Activated CD4-positive, alpha-beta memory T cell treated with anti-CD3 and anti-CD28 coated beads for 36 hours (primary cell): Measurements from ENCODE around the gene MRPS34. TPM values are rescaled to one million over a fixed set of nuclear protein-coding genes. Genes with fewer than 3 reads are reported as not detected.
A peak's percentile ranks its signal among the peaks of the same experiment; 100 is the strongest.

Source experiments
- CTCF ChIA-PET: fragments of 350-600 bp; sonication (Branson Sonifier 250); formaldehyde crosslinking; loops from one replicate; lab custom pipeline; 2021; ENCODE audit warnings: antibody characterized with exemption, inconsistent platforms; lab: Charles Lee
- POLR2A ChIA-PET: fragments of 350-600 bp; sonication (Branson Sonifier 250); formaldehyde crosslinking; loops from one replicate; lab custom pipeline; 2021; ENCODE audit warnings: antibody characterized with exemption; lab: Charles Lee
- DNase-seq: peaks from one replicate; pipeline ENCODE4 v3.0.0-alpha.2; 2020
- H3K27ac Mint-ChIP-seq: one replicate; pipeline ENCODE4 v1.8.0; 2021; ENCODE audit warnings: mixed read lengths
- H3K27me3 Mint-ChIP-seq: one replicate; pipeline ENCODE4 v1.8.0; 2021; ENCODE audit warnings: mixed read lengths
- H3K36me3 Mint-ChIP-seq: one replicate; pipeline ENCODE4 v1.8.0; 2021; ENCODE audit warnings: mixed read lengths
- H3K4me1 Mint-ChIP-seq: one replicate; pipeline ENCODE4 v1.8.0; 2021; ENCODE audit warnings: low read depth, mixed read lengths
- H3K4me3 Mint-ChIP-seq: one replicate; pipeline ENCODE4 v1.8.0; 2021; ENCODE audit warnings: mild to moderate bottlenecking, mixed read lengths
- H3K9me3 Mint-ChIP-seq: one replicate; pipeline ENCODE4 v1.8.0; 2021; ENCODE audit warnings: mixed read lengths
- intact Hi-C: fragments of 100-400 bp; cut with micrococcal nuclease; formaldehyde crosslinking; loops from one replicate; pipeline ENCODE4 v1.15.1; 2023
- total RNA-seq, 2 experiments: library from RNA; stranded (reverse); gene quantifications; one replicate each; pipeline ENCODE4 v1.2.3, GENCODE V29; 2021

Gene MRPS34
- total RNA-seq, 2 experiments from 2014 or later, result 151 to 152 TPM

GRCh38 chr16:1771188-1771863 is 1.6 kb downstream of the MRPS34 start, which contains the start of gene NME3:
Gene NME3 (minus strand): TSS chr16:1771543. CDS start chr16:1771534, 9 bp downstream.
- peak; percentile 87 for DNase-seq
- CTCF ChIA-PET, result interaction anchor here (2.7 to 4.8 kb wide), 2 partner anchors 12 to 65 kb away, joined by 13 to 42 read pairs; partner anchors contain the start of genes MAPK8IP3, NUBP2 and SPSB3
- POLR2A ChIA-PET, result interaction anchor here (0.8 to 5.3 kb wide), 3 partner anchors 10 to 55 kb away, joined by 3 to 56 read pairs (median 3); partner anchors contain the start of genes NUBP2 and SPSB3
- H3K36me3 Mint-ChIP-seq, result peaks cover 21% of the 10 kb centered on the region
- intact Hi-C loops, result loop anchor here (2.0 to 5.0 kb wide), 2 partner anchors 65 to 159 kb away; partner anchors contain the start of genes CRAMP1, IFT140 and MAPK8IP3
- no peaks in the 10 kb centered on the region for H3K9me3 Mint-ChIP-seq
- H3K4me3 Mint-ChIP-seq, result peak within 1 kb of the TSS; percentile 94
- peaks cover 6% of the 10 kb centered on the region for H3K4me1 Mint-ChIP-seq
- H3K27ac Mint-ChIP-seq, result peak within 1 kb of the TSS; percentile 94
- no peaks in the 10 kb centered on the region for H3K27me3 Mint-ChIP-seq

GRCh38 chr16:1770328-1771187 is 2.4 kb downstream of the MRPS34 start:
- H3K36me3 Mint-ChIP-seq, result peaks cover 21% of the 10 kb centered on the region
- H3K9me3 Mint-ChIP-seq, result no peaks in the 10 kb centered on the region
- POLR2A ChIA-PET, result interaction anchor here (0.8 to 5.3 kb wide), 2 partner anchors 11 kb away, joined by 3 to 56 read pairs; partner anchors contain the start of genes NUBP2 and SPSB3
- H3K27me3 Mint-ChIP-seq, result no peaks in the 10 kb centered on the region
- peaks cover 6% of the 10 kb centered on the region for H3K4me1 Mint-ChIP-seq
- peak; percentile 74 for DNase-seq
- peak overlapping the region; percentile 82 for H3K27ac Mint-ChIP-seq
- intact Hi-C loops, result loop anchor here (2.0 to 5.0 kb wide), 2 partner anchors 64 to 158 kb away; partner anchors contain the start of genes CRAMP1, IFT140 and MAPK8IP3
- CTCF ChIA-PET, result interaction anchor here (1.0 to 4.8 kb wide), 2 partner anchors 12 to 64 kb away, joined by 3 to 42 read pairs; partner anchors contain the start of genes MAPK8IP3, NUBP2 and SPSB3
- peak overlapping the region; percentile 94 for H3K4me3 Mint-ChIP-seq

- H3K4me1 Mint-ChIP-seq, result peaks cover 6% of the 10 kb centered on the region
- CTCF ChIA-PET, result interaction anchor here (1.0 kb wide), 1 partner anchor 63 kb away, joined by 3 read pairs; the partner anchor contains the start of gene MAPK8IP3
- POLR2A ChIA-PET, result interaction anchor here (5.3 kb wide), 1 partner anchor 12 kb away, joined by 56 read pairs; the partner anchor contains the start of genes NUBP2 and SPSB3
- H3K4me3 Mint-ChIP-seq, result peak overlapping the region; percentile 94
- no peaks in the 10 kb centered on the region for H3K9me3 Mint-ChIP-seq
- peaks cover 21% of the 10 kb centered on the region for H3K36me3 Mint-ChIP-seq
- intact Hi-C loops, result loop anchor here (2.0 to 5.0 kb wide), 2 partner anchors 63 to 157 kb away; partner anchors contain the start of genes CRAMP1, IFT140 and MAPK8IP3
- H3K27me3 Mint-ChIP-seq, result no peaks in the 10 kb centered on the region
- H3K27ac Mint-ChIP-seq, result peak overlapping the region; percentile 82
- no peak for DNase-seq
Measured at GRCh38 chr16:1769402-1770300, 3.3 kb downstream of the MRPS34 start.

- ChIA-PET CTCF (no interaction called here), POLR2A (interaction anchor here (5.3 kb wide), 1 partner anchor 13 kb away, joined by 56 read pairs; the partner anchor contains the start of genes NUBP2 and SPSB3)
- H3K4me1 Mint-ChIP-seq, result peaks cover 4% of the 10 kb centered on the region
- H3K27me3 Mint-ChIP-seq, result no peaks in the 10 kb centered on the region
- no peaks in the 10 kb centered on the region for H3K9me3 Mint-ChIP-seq
- no peak for DNase-seq
- peak overlapping the region; percentile 38 for H3K27ac Mint-ChIP-seq
- no peak overlapping the region for H3K4me3 Mint-ChIP-seq
- intact Hi-C loops, result no loop called here
- peaks cover 21% of the 10 kb centered on the region for H3K36me3 Mint-ChIP-seq
Measured at GRCh38 chr16:1768767-1769401, 4.0 kb downstream of the MRPS34 start.

GRCh38 chr16:1768061-1768766 is 4.7 kb downstream of the MRPS34 start:
- peaks cover 21% of the 10 kb centered on the region for H3K36me3 Mint-ChIP-seq
- no peak for DNase-seq
- intact Hi-C loops, result no loop called here
- CTCF ChIA-PET, result no interaction called here
- no peaks in the 10 kb centered on the region for H3K27me3 Mint-ChIP-seq
- POLR2A ChIA-PET, result interaction anchor here (5.3 kb wide), 1 partner anchor 13 kb away, joined by 56 read pairs; the partner anchor contains the start of genes NUBP2 and SPSB3
- H3K27ac Mint-ChIP-seq, result no peak overlapping the region
- H3K9me3 Mint-ChIP-seq, result no peaks in the 10 kb centered on the region
- no peak overlapping the region for H3K4me3 Mint-ChIP-seq
- H3K4me1 Mint-ChIP-seq, result peaks cover 3% of the 10 kb centered on the region

- H3K9me3 Mint-ChIP-seq, result no peaks in the 10 kb centered on the region
- H3K27ac Mint-ChIP-seq, result no peak overlapping the region
- H3K36me3 Mint-ChIP-seq, result peaks cover 20% of the 10 kb centered on the region
- intact Hi-C loops, result no loop called here
- ChIA-PET CTCF (no interaction called here), POLR2A (interaction anchor here (0.6 kb wide), 1 partner anchor 445 kb away, joined by 4 read pairs; no protein-coding TSS in a partner anchor)
- peaks cover 3% of the 10 kb centered on the region for H3K4me1 Mint-ChIP-seq
- no peak for DNase-seq
- H3K4me3 Mint-ChIP-seq, result no peak overlapping the region
- H3K27me3 Mint-ChIP-seq, result no peaks in the 10 kb centered on the region
Measured at GRCh38 chr16:1767116-1767994, 5.6 kb downstream of the MRPS34 start.

GRCh38 chr16:1766701-1767100 is 6.2 kb downstream of the MRPS34 start:
- no peak for DNase-seq
- POLR2A ChIA-PET, result no interaction called here
- no peaks in the 10 kb centered on the region for H3K9me3 Mint-ChIP-seq
- H3K27me3 Mint-ChIP-seq, result no peaks in the 10 kb centered on the region
- no peak overlapping the region for H3K4me3 Mint-ChIP-seq
- CTCF ChIA-PET, result no interaction called here
- H3K36me3 Mint-ChIP-seq, result peaks cover 13% of the 10 kb centered on the region
- no peak overlapping the region for H3K27ac Mint-ChIP-seq
- H3K4me1 Mint-ChIP-seq, result peaks cover 3% of the 10 kb centered on the region
- intact Hi-C loops, result no loop called here

GRCh38 chr16:1766231-1766630 is 6.7 kb downstream of the MRPS34 start:
- ChIA-PET CTCF (no interaction called here), POLR2A (no interaction called here)
- H3K27ac Mint-ChIP-seq, result no peak overlapping the region
- intact Hi-C loops, result no loop called here
- DNase-seq, result no peak
- no peaks in the 10 kb centered on the region for H3K9me3 Mint-ChIP-seq
- peaks cover 3% of the 10 kb centered on the region for H3K4me1 Mint-ChIP-seq
- no peak overlapping the region for H3K4me3 Mint-ChIP-seq
- H3K36me3 Mint-ChIP-seq, result peaks cover 14% of the 10 kb centered on the region
- H3K27me3 Mint-ChIP-seq, result no peaks in the 10 kb centered on the region

- peaks cover 3% of the 10 kb centered on the region for H3K4me1 Mint-ChIP-seq
- H3K27me3 Mint-ChIP-seq, result no peaks in the 10 kb centered on the region
- intact Hi-C loops, result no loop called here
- H3K4me3 Mint-ChIP-seq, result no peak overlapping the region
- DNase-seq, result no peak
- no peaks in the 10 kb centered on the region for H3K9me3 Mint-ChIP-seq
- H3K36me3 Mint-ChIP-seq, result peaks cover 17% of the 10 kb centered on the region
- ChIA-PET POLR2A (no interaction called here), CTCF (no interaction called here)
- no peak overlapping the region for H3K27ac Mint-ChIP-seq
Measured at GRCh38 chr16:1765826-1766225, 7.1 kb downstream of the MRPS34 start.
